Measurements from ENCODE around the gene LMF2. TPM values are rescaled to one million over a fixed set of nuclear protein-coding genes. Genes with fewer than 3 reads are reported as not detected.

Gene LMF2
- total RNA-seq, 1 experiment from 2014 or later, result 54.2 TPM

- Histone ChIP-seq H3K27ac (ENCODE audit: low read length) (peak overlapping the region; percentile 87), H3K4me1 (ENCODE audit: control insufficient read depth, insufficient read depth, low read length) (peaks cover 5% of the 10 kb centered on the region), H3K9me3 (ENCODE audit: control insufficient read depth, insufficient read depth, low read depth, low read length) (no peaks in the 10 kb centered on the region), H3K36me3 (ENCODE audit: control insufficient read depth, insufficient read depth, low read length) (peaks cover 4% of the 10 kb centered on the region), H3K4me3 (ENCODE audit: low read depth in 2 of 2, low read length in 2 of 2) (peak overlapping the region; percentile 85 to 91), H3K27me3 (ENCODE audit: control insufficient read depth, insufficient read depth, low read length) (no peaks in the 10 kb centered on the region)
- ChIA-PET CTCF (no interaction called here), POLR2A (no interaction called here)
- peak; percentile 31; the same call in 1 of the 2 replicates for ATAC-seq
- intact Hi-C loops (cut with micrococcal nuclease; ENCODE audit: unreplicated experiment) (no loop called here), in situ Hi-C loops (cut with HindIII; ENCODE audit: low pct_unique_long_range_greater_than_20kb, low sequenced_read_pairs) (no loop called here)
- no peak for DNase-seq (ENCODE audit: low read depth, low spot score)
- TF ChIP-seq SIN3A (IDR thresholded peaks at IDR 0.05; ENCODE audit: borderline replicate concordance, insufficient read depth, low read depth, low read length), result no peak
- TF ChIP-seq, protein P1, sequence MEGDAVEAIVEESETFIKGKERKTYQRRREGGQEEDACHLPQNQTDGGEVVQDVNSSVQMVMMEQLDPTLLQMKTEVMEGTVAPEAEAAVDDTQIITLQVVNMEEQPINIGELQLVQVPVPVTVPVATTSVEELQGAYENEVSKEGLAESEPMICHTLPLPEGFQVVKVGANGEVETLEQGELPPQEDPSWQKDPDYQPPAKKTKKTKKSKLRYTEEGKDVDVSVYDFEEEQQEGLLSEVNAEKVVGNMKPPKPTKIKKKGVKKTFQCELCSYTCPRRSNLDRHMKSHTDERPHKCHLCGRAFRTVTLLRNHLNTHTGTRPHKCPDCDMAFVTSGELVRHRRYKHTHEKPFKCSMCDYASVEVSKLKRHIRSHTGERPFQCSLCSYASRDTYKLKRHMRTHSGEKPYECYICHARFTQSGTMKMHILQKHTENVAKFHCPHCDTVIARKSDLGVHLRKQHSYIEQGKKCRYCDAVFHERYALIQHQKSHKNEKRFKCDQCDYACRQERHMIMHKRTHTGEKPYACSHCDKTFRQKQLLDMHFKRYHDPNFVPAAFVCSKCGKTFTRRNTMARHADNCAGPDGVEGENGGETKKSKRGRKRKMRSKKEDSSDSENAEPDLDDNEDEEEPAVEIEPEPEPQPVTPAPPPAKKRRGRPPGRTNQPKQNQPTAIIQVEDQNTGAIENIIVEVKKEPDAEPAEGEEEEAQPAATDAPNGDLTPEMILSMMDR (IDR thresholded peaks at IDR 0.05), result no peak
- no peak for TF ChIP-seq REST (IDR thresholded peaks at IDR 0.05; ENCODE audit: insufficient read depth in 1 of 2, low read depth in 2 of 2, low read length in 1 of 2)
- TF ChIP-seq TCF7L2 (IDR thresholded peaks at IDR 0.05; ENCODE audit: low read depth, low read length), result no peak
- TF ChIP-seq POLR2AphosphoS5 (IDR thresholded peaks at IDR 0.05; ENCODE audit: low read depth, low read length), result no peak
- TSS peak; percentile 85 for BruUV-seq (replicated peaks)
Observed at GRCh38 chr22:50506611-50507420, 686 bp downstream of the LMF2 start.

DNA sequence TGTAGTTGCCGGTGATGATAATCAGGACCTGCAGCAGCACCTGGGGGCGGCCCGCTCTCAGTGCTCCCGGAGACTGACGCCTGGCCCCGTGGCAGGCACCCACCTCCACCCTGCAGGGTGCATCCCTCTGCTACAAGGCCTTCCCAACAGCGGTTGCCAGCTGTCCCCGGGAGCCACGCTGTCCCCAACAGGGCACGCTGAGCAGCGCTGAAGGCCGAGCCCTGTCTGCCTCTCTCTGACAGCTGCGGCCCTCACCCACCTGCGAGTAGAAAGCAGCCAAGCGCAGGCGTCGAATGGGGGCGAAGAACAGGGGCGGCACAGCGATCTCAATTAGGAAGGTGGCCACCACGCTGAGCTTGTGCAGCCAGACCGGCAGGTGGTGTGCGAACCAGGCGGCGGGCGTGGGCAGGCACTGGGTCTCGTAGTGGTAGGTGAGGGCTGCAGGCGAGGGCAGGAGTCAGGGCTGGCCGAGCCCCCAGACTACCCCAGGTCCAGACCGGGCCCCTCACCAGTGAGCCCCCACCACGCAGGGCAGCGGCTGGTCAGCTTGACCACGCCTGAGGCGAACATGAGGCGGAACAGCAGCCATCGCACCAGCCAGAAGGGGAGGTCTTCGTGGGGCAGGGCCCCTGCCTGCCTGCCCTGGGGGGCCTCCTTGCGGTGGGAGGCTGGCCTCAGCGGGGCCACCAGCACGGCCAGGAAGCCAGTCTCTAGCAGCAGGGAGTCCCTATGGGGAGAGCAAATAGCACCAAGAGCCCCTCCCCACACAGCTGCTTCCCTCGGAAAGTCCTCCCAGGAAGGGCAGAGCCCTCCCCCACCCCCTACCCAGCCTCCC lies 1.5 kb downstream of the LMF2 start:
- intact Hi-C loops (cut with micrococcal nuclease; ENCODE audit: unreplicated experiment), result no loop called here

More for the DNA sequence above, 1.5 kb downstream of the LMF2 start:
- no TSS peak for BruUV-seq (replicated peaks)
- no peak for TF ChIP-seq TCF7L2 (IDR thresholded peaks at IDR 0.05; ENCODE audit: low read depth, low read length)
- no peak for TF ChIP-seq POLR2AphosphoS5 (IDR thresholded peaks at IDR 0.05; ENCODE audit: low read depth, low read length)
- no peak for TF ChIP-seq REST (IDR thresholded peaks at IDR 0.05; ENCODE audit: insufficient read depth in 1 of 2, low read depth in 2 of 2, low read length in 1 of 2)
- TF ChIP-seq, protein P1 (IDR thresholded peaks at IDR 0.05), result no peak
- no peak for TF ChIP-seq SIN3A (IDR thresholded peaks at IDR 0.05; ENCODE audit: borderline replicate concordance, insufficient read depth, low read depth, low read length)
- Histone ChIP-seq H3K4me1 (ENCODE audit: control insufficient read depth, insufficient read depth, low read length) (peaks cover 5% of the 10 kb centered on the region), H3K36me3 (ENCODE audit: control insufficient read depth, insufficient read depth, low read length) (peaks cover 4% of the 10 kb centered on the region), H3K4me3 (ENCODE audit: low read depth in 2 of 2, low read length in 2 of 2) (peak overlapping the region; percentile 85 to 91; a peak in 3 of 4 replicates), H3K27ac (ENCODE audit: low read length) (no peak overlapping the region), H3K9me3 (ENCODE audit: control insufficient read depth, insufficient read depth, low read depth, low read length) (no peaks in the 10 kb centered on the region), H3K27me3 (ENCODE audit: control insufficient read depth, insufficient read depth, low read length) (no peaks in the 10 kb centered on the region)
- DNase-seq (ENCODE audit: low read depth, low spot score) (no peak), ATAC-seq (no peak)
- in situ Hi-C loops (cut with HindIII; ENCODE audit: low pct_unique_long_range_greater_than_20kb, low sequenced_read_pairs), result no loop called here
- ChIA-PET POLR2A (no interaction called here), CTCF (no interaction called here)
